Activated CD8-positive, alpha-beta memory T cell treated with anti-CD3 and anti-CD28 coated beads for 36 hours (primary cell): ENCODE results near the gene KIF4A. TPM values are rescaled to one million over a fixed set of nuclear protein-coding genes. Genes with fewer than 3 reads are reported as not detected.
"Not testable (repeated sequence)": the region's sequence is repeated elsewhere in the genome, so short reads cannot be mapped to it uniquely, and the experiment has no call there.

Experiments
- CTCF ChIA-PET: fragments of 350-600 bp; sonication (Branson Sonifier 250); formaldehyde crosslinking; loops from one replicate; lab custom pipeline; 2021; ENCODE audit warnings: antibody characterized with exemption; lab: Charles Lee
- POLR2A ChIA-PET: fragments of 350-600 bp; sonication (Branson Sonifier 250); formaldehyde crosslinking; loops from one replicate; lab custom pipeline; 2021; ENCODE audit warnings: antibody characterized with exemption; lab: Charles Lee
- total RNA-seq, 2 experiments: library from RNA; stranded (reverse); gene quantifications; one replicate each; pipeline ENCODE4 v1.2.3, GENCODE V29; 2021

The KIF4A gene
- 10 to 100 TPM; 18.7 to 19.7 TPM for total RNA-seq

- ChIA-PET POLR2A (no interaction called here), CTCF (interaction anchor here (1.4 kb wide), 1 partner anchor 146 kb away, joined by 3 read pairs; no protein-coding TSS in a partner anchor)
Measured at GRCh38 chrX:70289793-70290770, at the start of gene KIF4A, which contains the start of gene PDZD11. TSS of gene KIF4A (plus strand) at chrX:70290104. CDS start at chrX:70290459, 355 bp downstream. TSS of gene PDZD11 (minus strand) at chrX:70289927. CDS start at chrX:70289341, 586 bp downstream.

GRCh38 chrX:70240751-70241150, 49.2 kb upstream of the KIF4A start:
- CTCF ChIA-PET, result no interaction called here
- POLR2A ChIA-PET, result no interaction called here

DNA sequence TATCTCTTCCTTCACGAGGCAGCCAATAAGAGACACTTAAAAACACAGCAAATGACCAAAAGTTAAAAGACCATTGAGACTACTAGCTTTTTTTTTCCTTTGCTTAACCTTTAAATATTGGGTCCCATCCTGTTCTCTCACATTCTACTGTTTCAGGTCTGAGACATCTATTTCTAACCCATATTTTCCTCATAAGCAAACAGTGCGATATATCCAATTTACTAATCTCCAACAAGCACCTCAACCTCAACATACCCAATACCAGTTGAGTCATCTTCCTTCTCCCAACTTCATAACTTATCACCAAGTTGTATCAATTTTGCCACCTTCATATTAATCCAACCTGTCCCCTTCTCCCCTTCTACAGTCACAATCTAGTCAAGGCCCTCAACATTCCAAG, 48.4 kb upstream of the KIF4A start:
- POLR2A ChIA-PET, result no interaction called here
- CTCF ChIA-PET, result no interaction called here

DNA sequence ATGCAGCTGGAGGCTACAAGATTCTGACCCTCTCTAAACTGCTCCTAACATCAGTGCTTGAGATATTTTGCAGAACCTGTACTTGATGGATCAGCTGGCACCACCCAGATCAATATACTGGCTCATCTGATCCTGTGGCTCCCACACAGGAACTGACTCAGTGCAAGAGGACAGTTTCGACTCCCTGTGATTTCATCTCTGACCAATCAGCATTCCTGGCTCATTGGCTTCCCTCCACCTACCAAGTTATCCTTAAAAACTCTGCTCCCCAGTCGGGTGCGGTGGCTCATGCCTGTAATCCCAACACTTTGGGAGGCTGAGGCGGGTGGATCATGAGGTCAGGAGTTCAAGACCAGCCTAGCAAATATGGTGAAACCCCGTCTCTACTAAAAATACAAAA, 46.3 kb upstream of the KIF4A start:
- CTCF ChIA-PET, POLR2A ChIA-PET: not testable (repeated sequence)

- POLR2A ChIA-PET, result no interaction called here
- CTCF ChIA-PET, result no interaction called here
Measured at GRCh38 chrX:70244881-70245280, 45.0 kb upstream of the KIF4A start.

DNA sequence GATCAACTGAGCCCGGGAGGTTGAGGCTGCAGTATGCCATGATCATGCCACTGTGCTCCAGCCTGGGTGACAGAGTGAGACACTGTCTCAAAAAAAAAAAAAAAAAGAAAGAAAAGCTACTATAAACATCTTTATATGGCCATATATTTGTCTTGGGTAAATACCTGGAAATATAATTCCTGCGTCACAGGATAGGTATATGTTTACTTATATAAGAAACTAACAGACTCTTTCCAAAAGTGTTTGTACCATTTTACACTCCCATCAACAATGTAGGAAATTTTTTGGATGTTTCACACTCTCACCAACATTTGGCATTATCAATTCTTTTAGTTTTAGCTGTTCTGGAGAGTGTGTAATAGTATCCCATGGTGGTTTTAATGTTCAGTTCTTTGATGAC, 42.7 kb upstream of the KIF4A start:
- POLR2A ChIA-PET, result interaction anchor here (0.6 to 0.9 kb wide), 2 partner anchors 28 to 1934 kb away, joined by 3 to 5 read pairs; partner anchors contain the start of gene PIN4
- CTCF ChIA-PET, result no interaction called here

- CTCF ChIA-PET, result no interaction called here
- POLR2A ChIA-PET, result no interaction called here
Measured at GRCh38 chrX:70252491-70252890, 37.4 kb upstream of the KIF4A start.

DNA sequence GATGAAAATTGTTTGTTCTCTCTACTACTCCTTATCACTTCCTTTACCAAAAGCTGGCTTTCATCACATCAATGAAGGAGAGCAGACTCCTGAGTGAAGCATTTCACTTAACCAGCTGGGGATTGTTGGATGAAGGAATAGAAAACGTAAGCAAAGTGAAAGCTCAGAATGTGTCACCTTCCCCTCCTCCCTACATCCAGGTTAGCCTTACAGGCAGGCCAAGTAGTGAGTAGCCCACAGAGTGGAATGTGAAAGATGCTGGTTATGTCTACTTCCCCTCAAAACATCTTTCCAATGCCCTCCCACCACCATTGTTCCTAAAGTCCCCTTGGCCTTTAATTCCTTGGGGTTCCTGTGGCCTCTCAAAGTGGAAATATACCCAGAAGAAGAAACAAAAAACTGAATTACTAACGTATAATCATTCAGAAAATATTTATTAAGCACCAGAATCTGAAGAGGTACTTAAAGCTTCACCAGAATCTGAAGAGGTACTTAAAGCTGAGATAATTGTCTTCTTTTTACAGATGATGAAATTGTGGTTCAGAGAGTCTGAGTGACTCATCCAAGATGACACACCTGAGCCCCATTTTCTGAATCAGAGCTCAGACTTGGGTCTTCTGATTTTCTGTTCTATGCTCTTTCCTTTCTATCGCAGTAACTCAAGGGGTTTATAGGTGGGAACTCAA, 36.4 kb upstream of the KIF4A start:
- ChIA-PET POLR2A (no interaction called here), CTCF (no interaction called here)

DNA sequence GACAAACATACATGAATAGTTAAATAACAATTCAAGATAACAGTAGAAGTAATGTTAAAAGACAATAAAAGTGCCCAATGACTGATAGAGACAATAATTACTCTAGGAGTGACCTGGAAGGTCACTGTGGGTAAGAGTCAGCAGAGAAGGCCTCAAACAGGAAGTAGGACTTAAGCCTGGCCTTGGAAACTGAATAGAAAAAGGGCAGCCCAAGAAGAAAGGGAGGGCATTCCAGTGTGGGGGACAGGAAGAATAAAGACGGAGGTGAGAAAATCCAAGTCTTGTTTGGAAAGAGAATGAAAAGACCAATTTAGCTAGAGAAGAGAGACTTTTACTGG, 35.9 kb upstream of the KIF4A start:
- ChIA-PET POLR2A (no interaction called here), CTCF (no interaction called here)

GRCh38 chrX:70254909-70255308, 35.0 kb upstream of the KIF4A start:
- ChIA-PET CTCF (no interaction called here), POLR2A (no interaction called here)

DNA sequence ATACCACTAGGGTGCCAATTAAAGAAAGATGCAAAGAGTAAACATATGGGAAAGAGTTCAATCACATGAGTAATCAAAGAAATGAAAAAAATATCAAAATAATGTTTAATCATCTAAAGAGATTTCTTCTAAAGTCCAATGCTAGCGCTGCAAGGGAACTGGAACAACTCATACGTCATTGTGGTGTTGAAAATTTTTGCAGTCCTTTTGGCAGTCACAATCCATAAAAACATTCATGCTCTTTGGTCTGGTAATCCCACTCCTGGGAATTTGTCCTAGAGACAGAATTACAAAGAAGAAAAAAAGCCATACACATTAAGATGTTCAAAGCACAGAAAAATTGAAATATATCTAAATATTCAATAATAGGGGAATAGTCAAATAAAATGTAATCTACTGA, 34.5 kb upstream of the KIF4A start:
- CTCF ChIA-PET, result no interaction called here

GRCh38 chrX:70257423-70258288, 32.2 kb upstream of the KIF4A start:
- CTCF ChIA-PET, result no interaction called here
- POLR2A ChIA-PET, result no interaction called here

More for the DNA sequence above, 34.5 kb upstream of the KIF4A start:
- POLR2A ChIA-PET, result no interaction called here

DNA sequence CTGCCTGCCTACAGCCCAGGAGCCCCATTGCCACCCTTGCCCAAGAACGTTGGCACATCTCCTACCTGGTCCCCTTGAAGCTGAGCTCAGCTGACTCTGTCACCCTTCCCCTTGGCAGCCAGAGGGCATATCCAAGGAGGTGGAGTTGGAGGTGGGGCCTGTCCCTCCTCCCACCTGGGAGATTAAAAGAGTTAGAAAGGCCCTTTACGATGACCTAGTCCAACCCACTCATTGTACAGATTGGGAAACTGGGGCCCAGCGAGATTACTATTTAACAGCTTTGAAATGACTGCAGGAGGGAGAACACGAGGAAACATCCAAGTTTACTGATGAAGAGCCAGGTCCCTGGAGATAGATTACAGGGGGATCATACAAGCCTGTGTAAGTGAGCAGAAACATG, 29.8 kb upstream of the KIF4A start, which contains the start of gene P2RY4:
P2RY4 (minus strand) TSS at position 101 of the 400 bp plus-strand sequence. CDS start 580 bp downstream, outside the sequence.
- ChIA-PET CTCF (no interaction called here), POLR2A (no interaction called here)

- ChIA-PET POLR2A (no interaction called here), CTCF (interaction anchor here (0.7 kb wide), 1 partner anchor 648 kb away, joined by 3 read pairs; no protein-coding TSS in a partner anchor)
Measured at GRCh38 chrX:70262952-70263567, 26.8 kb upstream of the KIF4A start.

DNA sequence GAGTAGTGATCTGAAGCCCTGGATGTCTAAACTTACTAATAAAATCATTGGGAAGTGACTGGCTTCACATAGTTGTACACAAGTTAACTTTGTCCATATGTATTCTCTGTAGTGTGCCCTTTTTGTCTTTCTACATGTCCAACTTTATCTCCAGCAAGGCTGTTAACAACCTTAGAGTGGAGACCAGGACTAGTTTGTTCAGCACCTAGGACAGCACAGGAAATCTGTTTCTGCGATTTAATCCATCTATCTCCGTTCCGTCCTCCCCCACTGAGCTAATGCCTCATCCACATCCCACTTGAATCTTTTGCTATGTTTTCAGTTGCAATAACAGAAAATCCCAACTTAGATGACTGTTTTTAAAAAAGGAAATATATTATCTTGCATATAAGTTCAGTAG, 25.1 kb upstream of the KIF4A start:
- CTCF ChIA-PET, result no interaction called here
- POLR2A ChIA-PET, result no interaction called here

DNA sequence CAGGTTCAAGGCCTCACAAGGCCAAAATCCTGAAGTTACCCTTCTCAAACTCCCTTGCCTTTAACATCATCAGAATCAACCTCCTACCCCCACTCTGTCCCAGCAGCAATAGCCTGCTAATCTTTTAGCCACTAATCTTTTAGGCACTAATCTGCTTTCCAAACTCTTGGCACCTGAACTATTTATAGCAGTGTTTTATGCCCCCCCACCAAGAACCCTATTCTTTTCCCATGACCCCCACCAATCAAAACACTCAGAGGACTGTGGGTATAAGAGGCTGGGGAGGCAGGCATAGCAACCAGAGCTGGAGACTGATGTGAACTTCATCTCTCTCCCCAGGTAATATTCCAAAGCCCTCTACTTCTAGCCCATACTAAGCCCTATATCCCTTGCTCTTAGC, 21.9 kb upstream of the KIF4A start, which contains the start of gene ARR3:
ARR3 (plus strand) TSS at position 301 of the 400 bp plus-strand sequence. CDS start 1,052 bp downstream, outside the sequence.
- CTCF ChIA-PET, result no interaction called here

GRCh38 chrX:70274029-70274428, 15.9 kb upstream of the KIF4A start:
- POLR2A ChIA-PET, result not testable (repeated sequence)
- CTCF ChIA-PET, result interaction anchor here (0.6 kb wide), 1 partner anchor 46 kb away, joined by 3 read pairs; no protein-coding TSS in a partner anchor

More for the DNA sequence above, 21.9 kb upstream of the KIF4A start, which contains the start of gene ARR3:
- POLR2A ChIA-PET, result no interaction called here

GRCh38 chrX:70279081-70279480, 10.8 kb upstream of the KIF4A start:
- ChIA-PET POLR2A (no interaction called here), CTCF (no interaction called here)

DNA sequence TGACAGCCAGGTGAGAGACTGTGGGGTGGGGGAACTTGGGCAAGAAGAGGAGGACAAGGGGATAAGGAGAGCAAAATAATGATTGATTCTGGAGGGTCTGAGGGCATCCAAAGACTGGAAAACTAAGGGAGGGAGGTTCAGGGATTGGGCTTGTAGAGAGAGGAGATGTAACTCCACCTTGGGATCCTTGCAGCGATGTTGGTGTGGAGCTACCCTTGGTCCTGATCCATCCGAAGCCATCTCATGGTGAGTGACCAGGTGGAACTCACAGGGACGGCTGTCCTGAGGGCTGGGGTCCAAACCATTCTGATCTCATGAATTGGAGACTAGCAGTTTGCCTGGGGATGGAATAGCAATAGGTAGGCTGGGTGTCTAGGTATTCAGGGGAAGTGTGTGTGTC, 9.3 kb upstream of the KIF4A start:
- CTCF ChIA-PET, result no interaction called here

More for the DNA sequence above, 9.3 kb upstream of the KIF4A start:
- POLR2A ChIA-PET, result no interaction called here
